HFF-Myc (cell line): Measurements from ENCODE around the gene FAM3A.

Source experiments
- DNase-seq: peaks from one replicate; pipeline ENCODE4 v3.0.0-alpha.2; 2011; ENCODE audit warnings: low read depth; ENCODE audit errors: extremely low read depth
- H3K4me3 ChIP-seq: replicated peaks from 2 replicates; pipeline ENCODE4 v1.5.1; 2011; ENCODE audit warnings: low read depth, mild to moderate bottlenecking, control low read depth, low read length
- TF ChIP-seq, protein P1 (sequence below): IDR thresholded peaks from 2 replicates; pipeline ENCODE4 v1.5.1; 2012; ENCODE audit warnings: mild to moderate bottlenecking, low read depth, low read length, control low read depth; ENCODE audit errors: missing control alignments

Gene FAM3A

GRCh38 chrX:154486396-154487207, 29.4 kb downstream of the FAM3A start, which contains the start of gene UBL4A:
Gene UBL4A, minus strand, starts transcription at chrX:154486615. Its CDS starts 31 bp downstream, at chrX:154486584.
- H3K4me3 ChIP-seq = peak within 1 kb of the TSS; percentile 51
- DNase-seq = no peak
- TF ChIP-seq, protein P1, sequence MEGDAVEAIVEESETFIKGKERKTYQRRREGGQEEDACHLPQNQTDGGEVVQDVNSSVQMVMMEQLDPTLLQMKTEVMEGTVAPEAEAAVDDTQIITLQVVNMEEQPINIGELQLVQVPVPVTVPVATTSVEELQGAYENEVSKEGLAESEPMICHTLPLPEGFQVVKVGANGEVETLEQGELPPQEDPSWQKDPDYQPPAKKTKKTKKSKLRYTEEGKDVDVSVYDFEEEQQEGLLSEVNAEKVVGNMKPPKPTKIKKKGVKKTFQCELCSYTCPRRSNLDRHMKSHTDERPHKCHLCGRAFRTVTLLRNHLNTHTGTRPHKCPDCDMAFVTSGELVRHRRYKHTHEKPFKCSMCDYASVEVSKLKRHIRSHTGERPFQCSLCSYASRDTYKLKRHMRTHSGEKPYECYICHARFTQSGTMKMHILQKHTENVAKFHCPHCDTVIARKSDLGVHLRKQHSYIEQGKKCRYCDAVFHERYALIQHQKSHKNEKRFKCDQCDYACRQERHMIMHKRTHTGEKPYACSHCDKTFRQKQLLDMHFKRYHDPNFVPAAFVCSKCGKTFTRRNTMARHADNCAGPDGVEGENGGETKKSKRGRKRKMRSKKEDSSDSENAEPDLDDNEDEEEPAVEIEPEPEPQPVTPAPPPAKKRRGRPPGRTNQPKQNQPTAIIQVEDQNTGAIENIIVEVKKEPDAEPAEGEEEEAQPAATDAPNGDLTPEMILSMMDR = no peak

DNA sequence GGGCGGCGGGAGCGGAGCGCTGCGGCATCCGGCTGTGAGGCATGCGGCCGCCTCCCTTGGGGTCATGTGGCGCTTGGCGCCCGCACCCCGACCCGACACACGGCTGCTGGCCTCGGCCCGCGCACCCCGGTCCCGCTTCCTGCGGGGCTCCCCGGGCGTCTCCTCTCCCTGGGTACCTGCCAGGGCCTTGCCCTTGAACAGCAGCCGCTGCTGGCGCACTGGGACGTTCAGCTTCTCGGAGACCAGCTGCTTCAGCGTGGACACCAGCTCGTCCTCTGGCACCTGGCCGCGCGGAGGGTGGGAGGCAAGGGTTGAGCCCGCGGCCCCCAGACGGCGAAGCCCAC, 30.0 kb downstream of the FAM3A start:
- TF ChIP-seq, protein P1 = no peak
- H3K4me3 ChIP-seq = peak overlapping the region; percentile 51
- DNase-seq = no peak

- no peak for DNase-seq
- H3K4me3 ChIP-seq = peak overlapping the region; percentile 51
- TF ChIP-seq, protein P1 = no peak
Measured at GRCh38 chrX:154485150-154486051, 30.6 kb downstream of the FAM3A start.

- peak overlapping the region; percentile 51; the same call in 1 of the 2 replicates for H3K4me3 ChIP-seq
- TF ChIP-seq, protein P1 = no peak
- no peak for DNase-seq
Measured at GRCh38 chrX:154484255-154485149, 31.5 kb downstream of the FAM3A start.

GRCh38 chrX:154483325-154483724, 32.7 kb downstream of the FAM3A start:
- no peak for DNase-seq
- no peak overlapping the region for H3K4me3 ChIP-seq
- TF ChIP-seq, protein P1 = no peak

DNA sequence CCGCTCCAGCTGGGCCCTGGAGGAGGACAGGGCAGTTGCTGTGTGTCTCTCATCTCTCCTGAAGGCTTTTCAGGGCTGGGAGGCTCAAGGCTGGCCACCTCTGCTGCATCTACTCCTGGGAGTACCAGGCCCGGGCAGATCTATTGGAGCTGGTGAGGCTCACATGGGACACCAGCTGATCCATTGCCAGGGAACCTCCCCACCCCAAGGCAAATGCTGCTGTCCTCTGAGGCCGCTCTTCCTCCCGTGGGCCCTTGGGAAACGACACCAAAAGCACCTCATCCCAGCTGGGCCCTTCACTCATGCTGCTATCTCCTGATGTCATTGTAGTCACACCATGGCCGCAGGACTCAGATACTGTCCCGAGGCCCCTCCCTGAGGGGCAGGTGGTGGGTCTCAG, 33.2 kb downstream of the FAM3A start:
- TF ChIP-seq, protein P1 = no peak
- H3K4me3 ChIP-seq = no peak overlapping the region
- DNase-seq = no peak
